ENCODE results near the gene JARID2. TPM values are rescaled to one million over a fixed set of nuclear protein-coding genes. Genes with fewer than 3 reads are reported as not detected.

Gene JARID2
- total RNA-seq, 1 donor from 2014 or later, result 12.5 TPM

GRCh38 chr6:15279047-15279661, 33.3 kb downstream of the JARID2 start:
- Mint-ChIP-seq H3K4me3 (ENCODE audit: unreplicated experiment) (no peak overlapping the region), H3K9me3 (ENCODE audit: unreplicated experiment) (no peaks in the 10 kb centered on the region), H3K36me3 (ENCODE audit: unreplicated experiment) (no peaks in the 10 kb centered on the region), H3K27me3 (ENCODE audit: unreplicated experiment) (no peaks in the 10 kb centered on the region), H3K27ac (ENCODE audit: unreplicated experiment) (no peak overlapping the region), H3K4me1 (ENCODE audit: unreplicated experiment) (peaks cover 61% of the 10 kb centered on the region)
- no peak for TF ChIP-seq CTCF (IDR thresholded peaks at IDR 0.05)
- no peak for DNase-seq (ENCODE audit: extremely low spot score, unreplicated experiment)

- no peaks in the 10 kb centered on the region for H3K27me3 Mint-ChIP-seq (ENCODE audit: unreplicated experiment)
- H3K36me3 Mint-ChIP-seq (ENCODE audit: unreplicated experiment), result no peaks in the 10 kb centered on the region
- peaks cover 62% of the 10 kb centered on the region for H3K4me1 Mint-ChIP-seq (ENCODE audit: unreplicated experiment)
- DNase-seq (ENCODE audit: extremely low spot score, unreplicated experiment), result no peak
- TF ChIP-seq CTCF (IDR thresholded peaks at IDR 0.05), result no peak
- no peaks in the 10 kb centered on the region for H3K9me3 Mint-ChIP-seq (ENCODE audit: unreplicated experiment)
- H3K27ac Mint-ChIP-seq (ENCODE audit: unreplicated experiment), result peak overlapping the region; percentile 64
- no peak overlapping the region for H3K4me3 Mint-ChIP-seq (ENCODE audit: unreplicated experiment)
Measured at GRCh38 chr6:15280028-15280427, 34.2 kb downstream of the JARID2 start.

GRCh38 chr6:15280961-15281360, 35.1 kb downstream of the JARID2 start:
- H3K9me3 Mint-ChIP-seq (ENCODE audit: unreplicated experiment), result no peaks in the 10 kb centered on the region
- peaks cover 65% of the 10 kb centered on the region for H3K4me1 Mint-ChIP-seq (ENCODE audit: unreplicated experiment)
- no peak overlapping the region for H3K27ac Mint-ChIP-seq (ENCODE audit: unreplicated experiment)
- no peak overlapping the region for H3K4me3 Mint-ChIP-seq (ENCODE audit: unreplicated experiment)
- DNase-seq (ENCODE audit: extremely low spot score, unreplicated experiment), result no peak
- TF ChIP-seq CTCF (IDR thresholded peaks at IDR 0.05), result no peak
- H3K36me3 Mint-ChIP-seq (ENCODE audit: unreplicated experiment), result no peaks in the 10 kb centered on the region
- H3K27me3 Mint-ChIP-seq (ENCODE audit: unreplicated experiment), result no peaks in the 10 kb centered on the region

- no peak overlapping the region for H3K4me3 Mint-ChIP-seq (ENCODE audit: unreplicated experiment)
- no peak for TF ChIP-seq CTCF (IDR thresholded peaks at IDR 0.05)
- H3K27me3 Mint-ChIP-seq (ENCODE audit: unreplicated experiment), result no peaks in the 10 kb centered on the region
- H3K4me1 Mint-ChIP-seq (ENCODE audit: unreplicated experiment), result peaks cover 55% of the 10 kb centered on the region
- DNase-seq (ENCODE audit: extremely low spot score, unreplicated experiment), result no peak
- peak overlapping the region; percentile 58 for H3K27ac Mint-ChIP-seq (ENCODE audit: unreplicated experiment)
- no peaks in the 10 kb centered on the region for H3K36me3 Mint-ChIP-seq (ENCODE audit: unreplicated experiment)
- no peaks in the 10 kb centered on the region for H3K9me3 Mint-ChIP-seq (ENCODE audit: unreplicated experiment)
Measured at GRCh38 chr6:15282334-15282733, 36.5 kb downstream of the JARID2 start.

- Mint-ChIP-seq H3K27ac (ENCODE audit: unreplicated experiment) (peak overlapping the region; percentile 87), H3K36me3 (ENCODE audit: unreplicated experiment) (peaks cover 2% of the 10 kb centered on the region), H3K4me1 (ENCODE audit: unreplicated experiment) (peaks cover 59% of the 10 kb centered on the region), H3K4me3 (ENCODE audit: unreplicated experiment) (peak overlapping the region; percentile 54), H3K9me3 (ENCODE audit: unreplicated experiment) (no peaks in the 10 kb centered on the region), H3K27me3 (ENCODE audit: unreplicated experiment) (no peaks in the 10 kb centered on the region)
- DNase-seq (ENCODE audit: extremely low spot score, unreplicated experiment), result no peak
- TF ChIP-seq CTCF (IDR thresholded peaks at IDR 0.05), result no peak
Measured at GRCh38 chr6:15283986-15284361, 38.1 kb downstream of the JARID2 start.

Measured in osteocyte (in vitro differentiated cells).